ENCODE data around the gene KLHDC3. TPM values are rescaled to one million over a fixed set of nuclear protein-coding genes. Genes with fewer than 3 reads are reported as not detected.
"Not testable (repeated sequence)": the region's sequence is repeated elsewhere in the genome, so short reads cannot be mapped to it uniquely, and the experiment has no call there.

KLHDC3 gene
- total RNA-seq, 6 experiments from 2014 or later, result 26.4 to 46.2 (median 41.7) TPM

GRCh38 chr6:43037197-43037596, 23.1 kb downstream of the KLHDC3 start:
- DNase-seq (no peak), ATAC-seq (no peak)
- Histone ChIP-seq H3K27me3 (no peaks in the 10 kb centered on the region), H3K27ac (no peak overlapping the region), H3K4me3 (no peak overlapping the region), H3K36me3 (peaks cover 0 to 19% (median 7%) of the 10 kb centered on the region in 4 donors), H3K4me1 (peaks cover 0 to 11% (median 0%) of the 10 kb centered on the region in 4 donors), H3K9me3 (no peaks in the 10 kb centered on the region)
- intact Hi-C loops (cut with DNase I), result no loop called here
- WGBS (ENCODE audit: insufficient coverage, low coverage, low lambda C conversion rate, missing lambda C conversion rate), result 100% methylated on average over 1 of the region's 5 CpGs
- TF ChIP-seq POLR2A (IDR thresholded peaks at IDR 0.05), result no peak
- TF ChIP-seq, protein P1, sequence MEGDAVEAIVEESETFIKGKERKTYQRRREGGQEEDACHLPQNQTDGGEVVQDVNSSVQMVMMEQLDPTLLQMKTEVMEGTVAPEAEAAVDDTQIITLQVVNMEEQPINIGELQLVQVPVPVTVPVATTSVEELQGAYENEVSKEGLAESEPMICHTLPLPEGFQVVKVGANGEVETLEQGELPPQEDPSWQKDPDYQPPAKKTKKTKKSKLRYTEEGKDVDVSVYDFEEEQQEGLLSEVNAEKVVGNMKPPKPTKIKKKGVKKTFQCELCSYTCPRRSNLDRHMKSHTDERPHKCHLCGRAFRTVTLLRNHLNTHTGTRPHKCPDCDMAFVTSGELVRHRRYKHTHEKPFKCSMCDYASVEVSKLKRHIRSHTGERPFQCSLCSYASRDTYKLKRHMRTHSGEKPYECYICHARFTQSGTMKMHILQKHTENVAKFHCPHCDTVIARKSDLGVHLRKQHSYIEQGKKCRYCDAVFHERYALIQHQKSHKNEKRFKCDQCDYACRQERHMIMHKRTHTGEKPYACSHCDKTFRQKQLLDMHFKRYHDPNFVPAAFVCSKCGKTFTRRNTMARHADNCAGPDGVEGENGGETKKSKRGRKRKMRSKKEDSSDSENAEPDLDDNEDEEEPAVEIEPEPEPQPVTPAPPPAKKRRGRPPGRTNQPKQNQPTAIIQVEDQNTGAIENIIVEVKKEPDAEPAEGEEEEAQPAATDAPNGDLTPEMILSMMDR (IDR thresholded peaks at IDR 0.05), result no peak

DNA sequence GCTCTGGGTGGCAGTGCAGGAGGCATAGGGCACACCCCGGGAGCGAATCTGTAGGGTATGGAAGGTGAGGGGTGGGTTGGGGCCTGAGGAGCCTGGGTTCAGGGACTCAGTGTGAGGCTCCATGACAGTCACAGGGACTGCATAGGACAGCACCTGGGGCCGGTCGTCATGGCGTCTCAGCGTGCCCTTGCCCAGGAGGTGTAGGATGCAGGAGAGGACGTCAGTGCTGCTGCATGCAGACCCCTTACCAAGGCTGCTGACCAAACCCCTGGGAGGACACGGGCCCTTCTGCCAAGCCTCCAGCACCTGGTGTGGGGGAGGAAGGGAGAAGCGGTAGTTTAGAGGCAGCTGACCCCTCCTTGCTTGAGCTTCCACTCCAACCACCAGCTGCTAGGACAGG, 23.7 kb downstream of the KLHDC3 start:
- Histone ChIP-seq H3K36me3 (peaks cover 0 to 22% (median 10%) of the 10 kb centered on the region in 4 donors), H3K9me3 (no peaks in the 10 kb centered on the region), H3K27ac (no peak overlapping the region), H3K27me3 (no peaks in the 10 kb centered on the region), H3K4me3 (no peak overlapping the region), H3K4me1 (peaks cover 0 to 11% (median 0%) of the 10 kb centered on the region in 4 donors)
- intact Hi-C loops (cut with DNase I), result no loop called here
- ATAC-seq (peak in 1 of 4 donors; percentile 4), DNase-seq (no peak)
- TF ChIP-seq, protein P1 (IDR thresholded peaks at IDR 0.05), result no peak
- TF ChIP-seq POLR2A (IDR thresholded peaks at IDR 0.05), result no peak
- 94% methylated on average over 3 of the region's 9 CpGs for WGBS (ENCODE audit: insufficient coverage, low coverage, low lambda C conversion rate, missing lambda C conversion rate)

GRCh38 chr6:43038727-43039126, 24.7 kb downstream of the KLHDC3 start:
- no peak for TF ChIP-seq POLR2A (IDR thresholded peaks at IDR 0.05)
- TF ChIP-seq, protein P1 (IDR thresholded peaks at IDR 0.05), result no peak
- ATAC-seq, result no peak
- intact Hi-C loops (cut with DNase I), result no loop called here
- Histone ChIP-seq H3K4me1 (peaks cover 0 to 11% (median 0%) of the 10 kb centered on the region in 4 donors), H3K4me3 (no peak overlapping the region), H3K27ac (no peak overlapping the region), H3K27me3 (no peaks in the 10 kb centered on the region), H3K9me3 (no peaks in the 10 kb centered on the region), H3K36me3 (peaks cover 0 to 22% (median 14%) of the 10 kb centered on the region in 4 donors)
- no peak for DNase-seq
- WGBS (ENCODE audit: insufficient coverage, low coverage, low lambda C conversion rate, missing lambda C conversion rate), result 81% methylated on average over 3 of the region's 9 CpGs

GRCh38 chr6:43040542-43041257, 26.7 kb downstream of the KLHDC3 start:
- H3K27ac ChIP-seq, result no peak overlapping the region
- H3K9me3 ChIP-seq, result no peaks in the 10 kb centered on the region
- intact Hi-C loops (cut with DNase I), result loop anchor here in 1 of 2 donors (10.0 kb wide), 1 partner anchor 136 kb away; no protein-coding TSS in a partner anchor
- ATAC-seq (no peak), DNase-seq (no peak)
- TF ChIP-seq, protein P1 (IDR thresholded peaks at IDR 0.05), result no peak
- TF ChIP-seq POLR2A (IDR thresholded peaks at IDR 0.05), result no peak
- H3K36me3 ChIP-seq, result peaks cover 0 to 22% (median 14%) of the 10 kb centered on the region in 4 donors
- H3K27me3 ChIP-seq, result no peaks in the 10 kb centered on the region
- WGBS (ENCODE audit: insufficient coverage, low coverage, low lambda C conversion rate, missing lambda C conversion rate), result 89% methylated on average over 3 of the region's 18 CpGs
- no peak overlapping the region for H3K4me3 ChIP-seq
- peaks cover 0 to 7% (median 0%) of the 10 kb centered on the region in 4 donors for H3K4me1 ChIP-seq

DNA sequence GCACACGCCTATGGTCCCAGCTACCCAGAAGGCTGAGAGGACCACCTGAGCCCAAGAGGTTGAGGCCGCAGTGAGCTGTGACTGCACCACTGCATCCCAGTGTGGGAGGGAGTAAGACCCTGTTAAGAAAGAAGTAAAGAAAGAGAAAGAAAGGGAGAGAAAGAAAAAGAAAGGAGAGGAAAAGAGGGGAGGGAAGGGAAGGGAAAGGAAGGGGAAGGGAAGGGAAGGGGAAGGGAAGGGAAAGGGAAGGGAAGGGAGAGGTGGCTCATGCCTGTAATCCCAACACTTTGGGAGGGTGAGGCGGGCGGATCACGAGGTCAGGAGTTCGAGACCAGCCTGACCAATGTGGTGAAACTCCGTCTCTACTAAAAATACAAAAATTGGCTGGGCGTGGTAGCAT, 27.4 kb downstream of the KLHDC3 start:
- H3K27me3 ChIP-seq, ATAC-seq, DNase-seq, H3K27ac ChIP-seq, H3K4me1 ChIP-seq, H3K4me3 ChIP-seq, H3K9me3 ChIP-seq: not testable (repeated sequence)
- WGBS (ENCODE audit: insufficient coverage, low coverage, low lambda C conversion rate, missing lambda C conversion rate), result 93% methylated on average over 5 of the region's 8 CpGs
- peaks cover 0 to 25% (median 14%) of the 10 kb centered on the region in 4 donors for H3K36me3 ChIP-seq
- intact Hi-C loops (cut with DNase I), result loop anchor here in 1 of 2 donors (10.0 kb wide), 1 partner anchor 137 kb away; no protein-coding TSS in a partner anchor

All from right lobe of liver (tissue), 6 donors.